Activated CD4-positive, alpha-beta memory T cell treated with anti-CD3 and anti-CD28 coated beads, Interleukin-2, amount 10 ng/mL, durations not matched to agents 7 days and 5 days (primary cell): ENCODE results near the gene NXPE1. TPM values are rescaled to one million over a fixed set of nuclear protein-coding genes. Genes with fewer than 3 reads are reported as not detected.

Experiments
- CTCF ChIA-PET: fragments of 350-600 bp; sonication (Branson Sonifier 250); formaldehyde crosslinking; loops from one replicate; lab custom pipeline; 2021; ENCODE audit warnings: antibody characterized with exemption, inconsistent platforms; lab: Charles Lee
- POLR2A ChIA-PET: fragments of 350-600 bp; sonication (Branson Sonifier 250); formaldehyde crosslinking; loops from one replicate; lab custom pipeline; 2021; ENCODE audit warnings: antibody characterized with exemption; lab: Charles Lee
- DNase-seq: peaks from one replicate; pipeline ENCODE4 v3.0.0-alpha.2; 2020
- H3K27ac Mint-ChIP-seq: one replicate; pipeline ENCODE4 v1.8.0; 2021; ENCODE audit warnings: mild to moderate bottlenecking, mixed read lengths
- H3K27me3 Mint-ChIP-seq: one replicate; pipeline ENCODE4 v1.8.0; 2021; ENCODE audit warnings: mixed read lengths
- H3K36me3 Mint-ChIP-seq: one replicate; pipeline ENCODE4 v1.8.0; 2021; ENCODE audit warnings: low read depth, mixed read lengths
- H3K4me1 Mint-ChIP-seq: one replicate; pipeline ENCODE4 v1.8.0; 2021; ENCODE audit warnings: mixed read lengths
- H3K4me3 Mint-ChIP-seq: one replicate; pipeline ENCODE4 v1.8.0; 2021; ENCODE audit warnings: mild to moderate bottlenecking, mixed read lengths
- H3K9me3 Mint-ChIP-seq: one replicate; pipeline ENCODE4 v1.8.0; 2021; ENCODE audit warnings: mixed read lengths
- total RNA-seq, 2 experiments: library from RNA; stranded (reverse); gene quantifications; one replicate each; pipeline ENCODE4 v1.2.3, GENCODE V29; 2021

Gene NXPE1
- total RNA-seq, 2 experiments from 2014 or later: not detected

DNA sequence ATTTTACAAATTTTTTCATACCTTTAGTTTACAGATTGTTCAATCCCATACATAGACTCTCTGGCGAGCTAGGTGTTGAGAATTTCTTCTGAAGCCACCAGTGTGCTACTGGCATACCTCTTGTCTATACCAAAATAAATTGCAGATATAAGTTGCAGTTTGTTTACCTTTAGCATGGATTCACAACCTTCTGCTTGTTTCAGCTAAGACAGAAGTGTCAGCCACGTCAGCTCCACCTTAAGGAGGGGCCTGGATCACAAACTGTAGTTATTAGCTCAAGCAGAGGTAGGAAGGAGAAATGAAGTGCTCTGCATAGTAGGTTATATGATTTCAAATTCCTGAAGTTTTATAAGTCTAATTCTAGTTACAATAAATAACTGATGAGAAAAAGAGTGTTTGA is 35.9 kb upstream of the NXPE1 start, which contains the start of gene NXPE4:
TSS of gene NXPE4 (minus strand) at position 216 of the 400 bp plus-strand sequence. CDS start 1,027 bp downstream, outside the sequence.
- H3K36me3 Mint-ChIP-seq: no peaks in the 10 kb centered on the region
- H3K9me3 Mint-ChIP-seq: no peaks in the 10 kb centered on the region
- no peak within 1 kb of the TSS for H3K27ac Mint-ChIP-seq
- H3K4me1 Mint-ChIP-seq: no peaks in the 10 kb centered on the region
- CTCF ChIA-PET: no interaction called here
- no peaks in the 10 kb centered on the region for H3K27me3 Mint-ChIP-seq
- no peak within 1 kb of the TSS for H3K4me3 Mint-ChIP-seq
- POLR2A ChIA-PET: no interaction called here
- DNase-seq: no peak

DNA sequence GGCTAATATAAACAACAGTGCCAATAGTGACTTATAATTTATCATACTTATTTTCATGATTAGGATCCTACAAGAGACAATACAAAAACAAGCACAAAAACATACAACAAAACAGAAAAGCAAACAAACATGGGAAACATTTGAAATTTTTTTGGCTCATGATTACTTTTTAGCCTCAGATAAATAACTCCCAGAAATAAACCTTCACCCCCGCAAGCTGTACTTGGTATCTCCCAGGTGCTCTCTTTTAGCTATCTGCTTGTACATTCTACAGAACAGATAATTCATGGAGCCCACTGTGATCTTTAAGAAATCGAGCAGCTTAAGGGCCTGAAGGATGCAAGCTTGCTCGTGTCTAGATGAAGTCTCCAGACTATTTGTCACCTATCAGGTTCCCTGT is 35.0 kb upstream of the NXPE1 start:
- CTCF ChIA-PET: no interaction called here
- Mint-ChIP-seq H3K9me3 (no peaks in the 10 kb centered on the region), H3K36me3 (no peaks in the 10 kb centered on the region), H3K4me3 (no peak overlapping the region), H3K4me1 (no peaks in the 10 kb centered on the region), H3K27me3 (no peaks in the 10 kb centered on the region), H3K27ac (no peak overlapping the region)
- DNase-seq: no peak
- POLR2A ChIA-PET: no interaction called here

- Mint-ChIP-seq H3K9me3 (peaks cover 23% of the 10 kb centered on the region), H3K36me3 (no peaks in the 10 kb centered on the region), H3K27ac (no peak overlapping the region), H3K27me3 (no peaks in the 10 kb centered on the region), H3K4me1 (no peaks in the 10 kb centered on the region), H3K4me3 (no peak overlapping the region)
- no peak for DNase-seq
- POLR2A ChIA-PET: no interaction called here
- CTCF ChIA-PET: no interaction called here
Measured at GRCh38 chr11:114587398-114587953, 27.8 kb upstream of the NXPE1 start.

- Mint-ChIP-seq H3K27me3 (no peaks in the 10 kb centered on the region), H3K27ac (no peak overlapping the region), H3K4me3 (no peak overlapping the region), H3K4me1 (no peaks in the 10 kb centered on the region), H3K36me3 (no peaks in the 10 kb centered on the region), H3K9me3 (peaks cover 23% of the 10 kb centered on the region)
- no peak for DNase-seq
- ChIA-PET CTCF (no interaction called here), POLR2A (no interaction called here)
Measured at GRCh38 chr11:114586797-114587196, 27.1 kb upstream of the NXPE1 start.

GRCh38 chr11:114571712-114572111 is 12.0 kb upstream of the NXPE1 start:
- Mint-ChIP-seq H3K9me3 (no peaks in the 10 kb centered on the region), H3K4me1 (no peaks in the 10 kb centered on the region), H3K4me3 (no peak overlapping the region), H3K27ac (no peak overlapping the region), H3K27me3 (peaks cover 2% of the 10 kb centered on the region), H3K36me3 (no peaks in the 10 kb centered on the region)
- no peak for DNase-seq
- ChIA-PET CTCF (no interaction called here), POLR2A (no interaction called here)

DNA sequence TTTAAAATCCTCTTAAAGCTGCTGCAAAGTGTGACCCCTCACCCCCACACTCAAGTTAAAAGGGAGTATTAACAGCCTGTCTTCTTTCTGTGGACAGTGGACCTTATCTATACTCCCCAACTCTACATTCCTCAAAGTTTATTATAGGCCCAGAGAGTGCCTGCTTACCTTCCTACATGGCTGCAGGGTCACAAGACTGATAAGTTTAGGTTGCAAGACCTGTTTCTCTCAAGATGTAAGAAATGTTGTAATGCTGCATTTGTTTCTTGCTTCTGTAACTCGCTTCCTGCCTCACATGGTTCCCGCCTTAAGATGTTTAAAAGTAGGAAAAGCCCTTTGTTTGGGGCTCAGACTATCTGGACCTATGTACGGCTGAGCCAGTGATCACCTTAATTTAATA is 10.1 kb upstream of the NXPE1 start:
- no peaks in the 10 kb centered on the region for H3K4me1 Mint-ChIP-seq
- no peak overlapping the region for H3K4me3 Mint-ChIP-seq
- no peaks in the 10 kb centered on the region for H3K36me3 Mint-ChIP-seq
- peaks cover 2% of the 10 kb centered on the region for H3K27me3 Mint-ChIP-seq
- ChIA-PET POLR2A (no interaction called here), CTCF (no interaction called here)
- H3K27ac Mint-ChIP-seq: no peak overlapping the region
- H3K9me3 Mint-ChIP-seq: no peaks in the 10 kb centered on the region
- no peak for DNase-seq

DNA sequence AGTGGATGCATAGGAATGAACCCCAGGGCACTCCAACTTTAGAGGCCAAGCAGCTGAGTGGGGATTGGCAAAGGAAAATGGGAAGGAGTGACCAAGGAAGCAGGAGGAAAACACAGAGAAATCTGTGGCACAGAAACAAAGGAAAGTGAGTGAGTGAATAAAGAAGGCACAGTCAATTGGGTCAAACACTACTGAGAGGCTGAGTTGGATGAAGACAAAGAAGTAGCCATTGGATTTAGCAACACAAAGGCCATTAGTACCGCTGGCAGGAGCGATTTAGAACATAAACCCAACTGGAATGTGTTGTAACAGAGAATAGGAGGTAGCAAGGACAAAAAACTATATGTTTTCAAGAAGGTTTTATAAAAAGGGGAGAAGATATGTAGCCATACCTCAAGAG is 6.6 kb upstream of the NXPE1 start:
- H3K27me3 Mint-ChIP-seq: peaks cover 2% of the 10 kb centered on the region
- POLR2A ChIA-PET: no interaction called here
- H3K36me3 Mint-ChIP-seq: no peaks in the 10 kb centered on the region
- DNase-seq: no peak
- no peaks in the 10 kb centered on the region for H3K4me1 Mint-ChIP-seq
- H3K9me3 Mint-ChIP-seq: no peaks in the 10 kb centered on the region
- CTCF ChIA-PET: no interaction called here
- H3K27ac Mint-ChIP-seq: no peak overlapping the region
- no peak overlapping the region for H3K4me3 Mint-ChIP-seq

DNA sequence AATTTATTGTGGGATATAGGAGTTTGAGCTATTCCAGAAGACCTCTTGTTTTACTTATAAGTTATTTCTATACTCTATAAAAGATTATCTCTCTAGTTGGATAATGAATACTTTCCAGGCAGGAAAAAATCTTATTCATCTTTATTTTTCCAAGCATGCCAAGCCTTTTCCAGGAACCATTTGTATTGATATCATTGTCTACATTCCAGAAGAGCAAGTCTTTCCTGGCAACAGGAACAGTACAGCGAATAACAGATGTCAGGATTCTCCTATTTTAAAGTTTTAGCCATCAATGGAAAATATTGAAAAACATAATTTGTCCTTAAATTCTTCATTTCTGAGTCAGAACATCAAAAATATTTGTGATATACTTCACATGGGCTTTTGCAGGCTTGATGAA is 5.2 kb upstream of the NXPE1 start:
- ChIA-PET POLR2A (no interaction called here), CTCF (no interaction called here)
- no peaks in the 10 kb centered on the region for H3K36me3 Mint-ChIP-seq
- H3K4me3 Mint-ChIP-seq: no peak overlapping the region
- H3K9me3 Mint-ChIP-seq: no peaks in the 10 kb centered on the region
- H3K27ac Mint-ChIP-seq: no peak overlapping the region
- no peak for DNase-seq
- peaks cover 2% of the 10 kb centered on the region for H3K27me3 Mint-ChIP-seq
- no peaks in the 10 kb centered on the region for H3K4me1 Mint-ChIP-seq

DNA sequence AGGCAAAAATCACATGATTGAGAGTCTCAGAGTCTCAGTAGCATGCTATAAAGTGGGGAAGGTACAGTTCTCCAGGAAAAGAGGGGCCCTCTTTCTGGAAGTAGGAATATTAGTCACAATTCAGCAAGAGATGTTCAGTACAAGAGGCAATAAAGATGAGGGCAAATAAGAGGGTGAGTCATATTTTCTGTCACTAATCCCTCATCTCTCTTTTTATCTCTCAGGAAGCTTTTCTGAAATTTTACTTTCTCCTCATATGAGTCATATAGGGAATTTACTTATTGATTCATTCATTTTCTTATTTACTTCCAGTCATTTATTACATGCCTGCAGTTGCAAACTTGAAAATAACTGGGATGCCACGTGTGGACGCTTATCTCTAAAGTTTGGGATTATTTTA is 3.4 kb upstream of the NXPE1 start:
- H3K9me3 Mint-ChIP-seq: no peaks in the 10 kb centered on the region
- CTCF ChIA-PET: no interaction called here

GRCh38 chr11:114562166-114562916 is 2.7 kb upstream of the NXPE1 start:
- POLR2A ChIA-PET: no interaction called here
- DNase-seq: no peak
- H3K4me1 Mint-ChIP-seq: no peaks in the 10 kb centered on the region
- no peak overlapping the region for H3K4me3 Mint-ChIP-seq
- H3K9me3 Mint-ChIP-seq: no peaks in the 10 kb centered on the region
- H3K27ac Mint-ChIP-seq: no peak overlapping the region
- CTCF ChIA-PET: no interaction called here
- H3K27me3 Mint-ChIP-seq: peaks cover 2% of the 10 kb centered on the region
- no peaks in the 10 kb centered on the region for H3K36me3 Mint-ChIP-seq

More for the DNA sequence above, 3.4 kb upstream of the NXPE1 start:
- Mint-ChIP-seq H3K36me3 (no peaks in the 10 kb centered on the region), H3K27ac (no peak overlapping the region), H3K4me3 (no peak overlapping the region), H3K4me1 (no peaks in the 10 kb centered on the region), H3K27me3 (peaks cover 2% of the 10 kb centered on the region)
- POLR2A ChIA-PET: no interaction called here
- DNase-seq: no peak

GRCh38 chr11:114556135-114556534 is 3.5 kb downstream of the NXPE1 start:
- Mint-ChIP-seq H3K4me3 (no peak overlapping the region), H3K36me3 (no peaks in the 10 kb centered on the region), H3K27ac (no peak overlapping the region), H3K27me3 (no peaks in the 10 kb centered on the region), H3K4me1 (no peaks in the 10 kb centered on the region), H3K9me3 (no peaks in the 10 kb centered on the region)
- CTCF ChIA-PET: interaction anchor here (0.7 kb wide), 1 partner anchor 1309 kb away, joined by 3 read pairs; no protein-coding TSS in a partner anchor
- POLR2A ChIA-PET: no interaction called here
- DNase-seq: no peak

- DNase-seq: no peak
- H3K9me3 Mint-ChIP-seq: no peaks in the 10 kb centered on the region
- CTCF ChIA-PET: no interaction called here
- H3K4me1 Mint-ChIP-seq: no peaks in the 10 kb centered on the region
- H3K27ac Mint-ChIP-seq: no peak overlapping the region
- POLR2A ChIA-PET: no interaction called here
- H3K36me3 Mint-ChIP-seq: no peaks in the 10 kb centered on the region
- H3K27me3 Mint-ChIP-seq: peaks cover 1% of the 10 kb centered on the region
- no peak overlapping the region for H3K4me3 Mint-ChIP-seq
Measured at GRCh38 chr11:114553642-114554041, 6.0 kb downstream of the NXPE1 start.

GRCh38 chr11:114551060-114551459 is 8.6 kb downstream of the NXPE1 start:
- H3K27ac Mint-ChIP-seq: no peak overlapping the region

GRCh38 chr11:114525682-114526081 is 34.0 kb downstream of the NXPE1 start:
- Mint-ChIP-seq H3K27me3 (peaks cover 2% of the 10 kb centered on the region), H3K4me3 (no peak overlapping the region), H3K4me1 (no peaks in the 10 kb centered on the region), H3K27ac (no peak overlapping the region), H3K36me3 (no peaks in the 10 kb centered on the region), H3K9me3 (peaks cover 5% of the 10 kb centered on the region)
- DNase-seq: no peak
- ChIA-PET POLR2A (no interaction called here), CTCF (no interaction called here)

More at GRCh38 chr11:114551060-114551459, 8.6 kb downstream of the NXPE1 start:
- Mint-ChIP-seq H3K4me3 (no peak overlapping the region), H3K27me3 (peaks cover 5% of the 10 kb centered on the region), H3K4me1 (no peaks in the 10 kb centered on the region), H3K36me3 (no peaks in the 10 kb centered on the region), H3K9me3 (no peaks in the 10 kb centered on the region)
- ChIA-PET POLR2A (no interaction called here), CTCF (no interaction called here)
- DNase-seq: no peak
